HG03442 (cell line): ENCODE measurements around the gene RNU5D-1.
"Not testable (repeated sequence)": the region's sequence is repeated elsewhere in the genome, so short reads cannot be mapped to it uniquely, and the experiment has no call there.

ENCODE experiments used
- ATAC-seq: cut with Tn5 transposase; IDR thresholded peaks from one replicate; pipeline ENCODE4 v1.9.1; 2021; ENCODE audit warnings: mild to moderate bottlenecking, moderate library complexity; ENCODE audit not compliant: unreplicated experiment

The RNU5D-1 gene

DNA sequence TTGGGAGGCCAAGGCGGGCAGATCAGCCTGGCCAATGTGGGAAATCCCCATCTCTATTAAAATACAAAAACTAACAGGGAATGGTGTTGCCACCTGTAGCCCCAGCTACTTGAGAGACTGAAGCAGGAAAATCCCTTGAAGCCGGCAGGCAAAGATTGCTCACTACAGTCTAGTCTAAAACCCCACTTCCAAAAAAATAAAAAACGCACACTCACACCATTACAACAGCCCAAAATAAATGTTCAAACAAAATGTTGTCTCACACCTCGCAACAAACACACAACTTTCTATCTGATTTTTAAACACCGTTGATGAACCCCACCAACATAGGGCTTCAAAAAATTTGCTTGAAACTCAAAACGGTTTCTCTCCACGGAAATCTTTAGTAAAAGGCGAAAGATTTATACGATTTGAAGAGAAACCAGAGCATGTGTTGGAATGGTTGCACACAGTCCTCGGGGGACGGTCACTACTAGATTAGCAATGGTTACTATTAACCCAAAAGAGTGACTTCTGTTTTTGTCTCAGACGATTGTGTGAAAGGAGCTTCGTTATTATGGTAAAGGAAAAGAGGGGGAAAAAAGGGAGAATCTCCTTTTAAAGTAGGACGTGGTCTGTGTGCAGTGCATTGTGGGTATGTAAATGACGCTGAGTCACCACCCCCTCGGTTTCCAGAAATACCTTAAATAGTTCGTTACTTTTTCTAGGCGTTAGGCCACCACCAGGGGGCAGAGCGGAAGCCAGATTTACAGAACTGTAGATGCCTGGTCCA lies at the start of gene RNU5D-1:
Gene RNU5D-1, minus strand, starts transcription at position 430 of the 772 bp plus-strand sequence.
- ATAC-seq: peak; percentile 69

- ATAC-seq: no peak
Observed at GRCh38 chr1:44780583-44781121, 49.7 kb upstream of the RNU5D-1 start.

GRCh38 chr1:44778705-44779576 lies 48.0 kb upstream of the RNU5D-1 start:
- ATAC-seq: no peak

GRCh38 chr1:44777969-44778635 lies 47.1 kb upstream of the RNU5D-1 start:
- no peak for ATAC-seq

DNA sequence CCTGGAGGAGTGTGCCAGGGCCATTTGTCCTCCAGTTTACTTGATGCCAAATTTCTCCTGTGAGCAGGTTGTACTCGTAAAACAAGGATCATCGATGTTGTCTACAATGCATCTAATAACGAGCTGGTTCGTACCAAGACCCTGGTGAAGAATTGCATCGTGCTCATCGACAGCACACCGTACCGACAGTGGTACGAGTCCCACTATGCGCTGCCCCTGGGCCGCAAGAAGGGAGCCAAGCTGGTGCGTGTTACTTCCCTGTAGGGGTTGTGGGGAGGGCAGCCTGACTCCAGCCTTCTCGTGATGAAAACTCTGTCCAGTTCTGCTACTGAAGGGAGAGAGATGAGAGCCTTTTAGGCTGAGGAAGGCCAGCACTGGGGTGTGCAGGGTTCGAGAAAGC lies 46.6 kb upstream of the RNU5D-1 start:
- ATAC-seq: no peak

- ATAC-seq: no peak
Observed at GRCh38 chr1:44776730-44777068, 45.7 kb upstream of the RNU5D-1 start.

DNA sequence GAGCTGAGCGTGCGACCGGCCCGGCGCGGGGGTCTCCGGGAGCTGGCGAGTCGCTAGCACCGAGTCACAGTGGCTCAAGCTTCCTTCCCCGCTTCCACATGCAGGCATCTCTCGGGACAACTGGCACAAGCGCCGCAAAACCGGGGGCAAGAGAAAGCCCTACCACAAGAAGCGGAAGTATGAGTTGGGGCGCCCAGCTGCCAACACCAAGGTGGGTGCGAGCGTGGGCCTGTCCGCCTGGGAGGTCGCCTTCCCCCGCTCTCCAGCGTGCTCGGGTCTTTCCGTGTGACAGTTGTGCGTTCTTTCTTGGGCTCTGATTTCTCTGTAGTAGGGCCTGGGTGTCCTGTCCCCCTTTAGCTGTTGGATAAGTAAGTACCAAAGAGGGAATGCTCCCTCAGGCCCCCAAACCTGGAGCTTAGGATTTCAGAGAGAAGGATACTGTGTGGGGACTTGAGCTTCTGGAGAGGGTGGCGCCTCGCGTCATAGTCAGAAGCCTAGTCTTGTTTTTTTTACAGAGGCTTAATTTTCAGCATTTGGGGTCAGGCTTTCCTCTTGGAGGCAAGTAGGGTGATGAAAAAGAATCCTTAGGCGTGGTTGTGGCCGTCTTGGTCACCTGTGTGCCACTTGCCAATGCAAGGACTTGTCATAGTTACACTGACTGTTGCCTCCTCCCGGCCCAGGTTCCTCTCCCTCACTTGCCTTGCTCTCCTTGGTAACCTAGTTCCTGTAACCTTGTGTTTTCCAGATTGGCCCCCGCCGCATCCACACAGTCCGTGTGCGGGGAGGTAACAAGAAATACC lies 45.2 kb upstream of the RNU5D-1 start:
- ATAC-seq: peak; percentile 7

GRCh38 chr1:44775078-44775929 lies 44.3 kb upstream of the RNU5D-1 start, which contains the start of gene RPS8:
RPS8 (plus strand) TSS chr1:44775540; CDS start chr1:44775597, 57 bp downstream.
- peak; percentile 84 for ATAC-seq

- not testable (repeated sequence) for ATAC-seq
Observed at GRCh38 chr1:44766421-44766820, 35.5 kb upstream of the RNU5D-1 start.

DNA sequence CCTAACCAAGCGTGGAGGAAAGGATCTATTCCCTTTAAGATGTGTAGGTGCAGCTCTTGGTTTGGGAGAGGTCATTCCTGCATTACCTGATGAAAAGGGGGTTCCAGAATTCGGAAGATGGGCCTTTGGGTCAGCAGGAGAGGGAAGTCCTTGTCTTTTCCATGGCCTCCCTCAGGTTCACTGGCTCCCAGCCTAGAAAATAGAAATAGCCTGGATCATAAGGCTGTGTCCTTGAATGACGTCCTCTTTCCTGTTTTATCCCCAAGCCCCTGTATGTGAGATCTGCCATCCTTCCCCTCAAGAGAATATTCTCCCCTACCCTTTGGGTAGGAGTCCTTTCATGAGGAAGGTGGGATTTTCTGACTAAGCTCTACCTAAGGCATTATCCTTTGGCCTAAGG lies 29.9 kb upstream of the RNU5D-1 start:
- no peak for ATAC-seq

- ATAC-seq: no peak
Observed at GRCh38 chr1:44759077-44759476, 28.1 kb upstream of the RNU5D-1 start.

GRCh38 chr1:44757420-44757819 lies 26.4 kb upstream of the RNU5D-1 start:
- ATAC-seq: no peak

DNA sequence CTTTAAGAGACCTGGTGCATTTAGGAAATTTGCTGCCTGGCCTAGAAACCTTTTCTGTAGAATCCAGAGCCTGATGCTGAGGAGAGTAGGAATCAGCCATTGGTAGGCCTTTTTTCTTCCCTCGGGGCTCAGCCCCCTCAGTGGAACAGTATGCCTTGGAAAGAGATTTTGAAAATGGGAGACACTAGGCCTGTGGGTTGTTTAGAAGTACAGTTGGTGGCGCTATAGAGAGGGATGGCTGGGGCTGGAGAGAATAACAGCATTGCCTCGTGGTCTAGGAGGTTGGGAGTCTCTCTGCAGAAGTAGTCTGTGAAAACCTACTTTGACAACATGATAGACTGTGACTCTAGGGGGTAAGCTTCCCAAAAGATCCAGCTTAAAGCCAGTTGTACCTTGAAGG lies 16.9 kb upstream of the RNU5D-1 start:
- no peak for ATAC-seq

DNA sequence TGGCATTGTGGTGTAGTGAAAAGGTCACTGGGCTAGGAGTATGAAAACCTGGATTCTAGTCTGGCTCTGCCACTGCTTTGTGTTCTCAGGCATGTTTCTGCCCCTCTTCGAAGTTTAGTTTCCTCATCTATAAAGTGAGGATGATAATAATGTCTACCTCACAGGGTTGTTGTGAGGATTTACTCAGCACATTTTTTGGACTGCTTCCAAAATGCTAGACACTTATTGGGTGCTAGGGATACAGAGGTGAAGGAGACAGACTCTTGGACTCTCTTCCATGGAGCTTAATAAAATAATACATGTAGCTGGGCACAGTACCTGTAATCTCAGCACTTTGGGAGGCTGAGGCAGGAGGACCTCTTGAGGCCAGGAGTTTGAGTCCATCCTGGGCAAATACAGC lies 12.2 kb upstream of the RNU5D-1 start:
- ATAC-seq: no peak

- no peak for ATAC-seq
Observed at GRCh38 chr1:44740179-44740617, 9.2 kb upstream of the RNU5D-1 start.

DNA sequence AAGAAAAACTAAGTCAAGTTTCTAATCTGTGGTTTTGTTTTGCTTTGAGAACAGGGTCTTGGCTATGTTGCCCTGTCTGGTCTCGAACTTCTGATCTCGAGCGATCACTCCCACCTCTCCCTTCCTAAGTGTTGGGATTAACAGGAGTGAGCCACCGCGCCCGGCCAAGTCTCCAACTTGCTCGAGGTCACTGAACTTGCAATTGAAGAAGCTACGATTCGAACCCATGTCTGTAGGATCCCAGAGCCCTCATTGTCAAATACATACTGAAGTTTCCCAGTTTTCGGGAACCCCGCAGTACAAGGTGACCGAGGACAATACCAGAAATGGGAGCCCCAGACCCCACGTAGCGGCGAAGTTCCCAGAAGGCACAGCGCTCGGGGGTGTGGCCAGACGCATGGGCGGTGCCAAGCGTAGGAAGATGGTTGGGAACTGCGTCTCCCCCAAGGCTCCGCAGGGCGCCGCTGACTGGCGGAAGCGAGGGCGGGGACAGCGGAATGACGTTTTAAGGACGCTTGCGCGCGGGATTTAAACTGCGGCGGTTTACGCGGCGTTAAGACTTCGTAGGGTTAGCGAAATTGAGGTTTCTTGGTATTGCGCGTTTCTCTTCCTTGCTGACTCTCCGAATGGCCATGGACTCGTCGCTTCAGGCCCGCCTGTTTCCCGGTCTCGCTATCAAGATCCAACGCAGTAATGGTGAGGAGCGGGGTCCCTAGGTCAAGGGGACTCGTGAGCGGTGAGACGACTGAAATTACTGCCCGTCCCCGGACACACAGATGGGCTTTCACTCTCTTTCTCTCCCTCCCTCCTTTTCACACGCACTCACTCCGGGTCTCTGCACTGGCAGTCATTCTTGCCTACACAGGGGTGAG lies 8.6 kb upstream of the RNU5D-1 start, which contains the start of gene KIF2C:
Gene KIF2C, plus strand, starts transcription at position 531 of the 872 bp plus-strand sequence. Its CDS starts 96 bp downstream, at position 627.
- peak; percentile 97 for ATAC-seq

- ATAC-seq: not testable (repeated sequence)
Observed at GRCh38 chr1:44738953-44739306, 8.0 kb upstream of the RNU5D-1 start.

GRCh38 chr1:44735992-44736391 lies 5.0 kb upstream of the RNU5D-1 start:
- no peak for ATAC-seq
